Esophagus muscularis mucosa (tissue), 4 donors: Measurements from ENCODE around the gene SLC27A2. TPM values are rescaled to one million over a fixed set of nuclear protein-coding genes. Genes with fewer than 3 reads are reported as not detected.
"Not testable (repeated sequence)": the region's sequence is repeated elsewhere in the genome, so short reads cannot be mapped to it uniquely, and the experiment has no call there.

ENCODE experiments used
- DNase-seq: peaks from one replicate; pipeline ENCODE4 v3.0.0-alpha.2; 2017; ENCODE audit errors: extremely low spot score
- H3K27ac ChIP-seq, 4 donors: fragments of 200-600 bp; sonication (generic); replicated peaks in 1 of 4; 1 replicate in 3 of 4; 2 replicates in 1 of 4; pipeline ENCODE4 v1.5.1; 2016 to 2019; ENCODE audit warnings: mild to moderate bottlenecking in 1 of 4
- H3K27me3 ChIP-seq, 4 donors: fragments of 200-600 bp; sonication (generic); one replicate each; pipeline versions ENCODE4 v1.5.1 to v1.6.0; 2016 to 2019
- H3K36me3 ChIP-seq, 4 donors: fragments of 200-600 bp; sonication (generic); one replicate each; pipeline ENCODE4 v1.5.1; 2016 to 2019
- H3K4me1 ChIP-seq, 4 donors: fragments of 200-600 bp; sonication (generic); one replicate each; pipeline ENCODE4 v1.5.1; 2016 to 2019
- H3K4me3 ChIP-seq, 4 donors: fragments of 200-600 bp; sonication (generic); 1 replicate in 2 of 4; 2 replicates in 2 of 4; pipeline ENCODE4 v1.5.1; 2016 to 2019; ENCODE audit warnings: mild to moderate bottlenecking in 4 of 4, moderate library complexity in 1 of 4
- H3K9me3 ChIP-seq, 4 donors: fragments of 200-600 bp; sonication (generic); 1 replicate in 3 of 4; 2 replicates in 1 of 4; pipeline ENCODE4 v1.5.1; 2016 to 2019
- EP300 ChIP-seq: sonication (generic); formaldehyde crosslinking; IDR thresholded peaks from one replicate; pipeline ENCODE4 v1.6.1; 2017; ENCODE audit warnings: antibody characterized with exemption
- POLR2A ChIP-seq: fragments of 450-650 bp; IDR thresholded peaks from one replicate; pipeline ENCODE4 v1.6.1; 2017; ENCODE audit warnings: antibody characterized with exemption, moderate library complexity, mild to moderate bottlenecking, low read depth
- POLR2AphosphoS5 ChIP-seq, 2 donors: sonication (generic); formaldehyde crosslinking; IDR thresholded peaks; one replicate each; pipeline ENCODE4 v1.6.1; 2017; ENCODE audit warnings: antibody characterized with exemption in 2 of 2
- WGBS: methylation state at CpG from one replicate; pipeline ENCODE4 v1.1.5; 2018; 5-methylcytosine and 5-hydroxymethylcytosine counted together
- intact Hi-C: fragments of 100-400 bp; cut with DNase I; formaldehyde crosslinking; loops from one replicate; pipeline ENCODE4 v1.15.1; 2023
- total RNA-seq, 4 donors: library from RNA; depleted of rRNA; stranded (reverse); fragments of >200 nt; gene quantifications; one replicate each; pipeline versions ENCODE4 v1.1.0 to v1.2.1, GENCODE V29; 2016
- TF ChIP-seq, protein P1 (sequence below), 3 experiments: fragments of 200-600 bp in 2 of 3; fragments of 450-650 bp in 1 of 3; sonication (generic) in 2 of 3; IDR thresholded peaks; one replicate each; pipeline ENCODE4 v1.5.1; 2017 to 2019; ENCODE audit warnings: antibody characterized with exemption in 3 of 3, mild to moderate bottlenecking in 2 of 3, moderate library complexity in 1 of 3

Gene SLC27A2
- total RNA-seq, 4 donors from 2014 or later = 0.42 to 1.8 TPM; not detected in 2

DNA sequence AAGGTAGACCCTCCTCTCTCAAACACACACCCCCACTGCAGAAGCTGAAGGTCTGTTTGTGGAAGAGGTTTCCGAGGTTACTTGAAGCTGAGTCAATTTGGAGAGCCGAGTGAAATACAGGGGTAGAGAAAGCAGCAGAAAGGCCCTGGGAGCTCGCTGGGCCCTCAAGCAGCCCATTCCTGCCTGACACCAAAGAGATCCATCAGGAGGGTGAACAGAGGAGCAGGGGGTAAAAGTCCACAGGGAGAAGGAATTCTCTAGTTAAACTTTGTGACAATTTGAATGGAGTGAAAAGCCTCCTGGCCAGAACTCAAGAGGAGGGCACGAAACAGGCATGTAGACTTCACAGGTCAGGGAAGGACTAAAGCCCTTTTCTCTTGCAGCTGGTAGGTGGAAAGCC is 13.6 kb upstream of the SLC27A2 start:
- DNase-seq = no peak
- peaks cover 0 to 5% (median 0%) of the 10 kb centered on the region in 4 donors for H3K27me3 ChIP-seq
- H3K36me3 ChIP-seq = no peaks in the 10 kb centered on the region
- H3K4me1 ChIP-seq = no peaks in the 10 kb centered on the region
- 89% methylated on average over 4 of the region's 4 CpGs for WGBS
- intact Hi-C loops = no loop called here
- no peak overlapping the region for H3K4me3 ChIP-seq
- TF ChIP-seq EP300 = no peak
- TF ChIP-seq POLR2AphosphoS5 (IDR thresholded peaks at IDR 0.05) = no peak
- TF ChIP-seq, protein P1, sequence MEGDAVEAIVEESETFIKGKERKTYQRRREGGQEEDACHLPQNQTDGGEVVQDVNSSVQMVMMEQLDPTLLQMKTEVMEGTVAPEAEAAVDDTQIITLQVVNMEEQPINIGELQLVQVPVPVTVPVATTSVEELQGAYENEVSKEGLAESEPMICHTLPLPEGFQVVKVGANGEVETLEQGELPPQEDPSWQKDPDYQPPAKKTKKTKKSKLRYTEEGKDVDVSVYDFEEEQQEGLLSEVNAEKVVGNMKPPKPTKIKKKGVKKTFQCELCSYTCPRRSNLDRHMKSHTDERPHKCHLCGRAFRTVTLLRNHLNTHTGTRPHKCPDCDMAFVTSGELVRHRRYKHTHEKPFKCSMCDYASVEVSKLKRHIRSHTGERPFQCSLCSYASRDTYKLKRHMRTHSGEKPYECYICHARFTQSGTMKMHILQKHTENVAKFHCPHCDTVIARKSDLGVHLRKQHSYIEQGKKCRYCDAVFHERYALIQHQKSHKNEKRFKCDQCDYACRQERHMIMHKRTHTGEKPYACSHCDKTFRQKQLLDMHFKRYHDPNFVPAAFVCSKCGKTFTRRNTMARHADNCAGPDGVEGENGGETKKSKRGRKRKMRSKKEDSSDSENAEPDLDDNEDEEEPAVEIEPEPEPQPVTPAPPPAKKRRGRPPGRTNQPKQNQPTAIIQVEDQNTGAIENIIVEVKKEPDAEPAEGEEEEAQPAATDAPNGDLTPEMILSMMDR (IDR thresholded peaks at IDR 0.05) = no peak
- no peak for TF ChIP-seq POLR2A
- H3K9me3 ChIP-seq = no peaks in the 10 kb centered on the region
- H3K27ac ChIP-seq = no peak overlapping the region

DNA sequence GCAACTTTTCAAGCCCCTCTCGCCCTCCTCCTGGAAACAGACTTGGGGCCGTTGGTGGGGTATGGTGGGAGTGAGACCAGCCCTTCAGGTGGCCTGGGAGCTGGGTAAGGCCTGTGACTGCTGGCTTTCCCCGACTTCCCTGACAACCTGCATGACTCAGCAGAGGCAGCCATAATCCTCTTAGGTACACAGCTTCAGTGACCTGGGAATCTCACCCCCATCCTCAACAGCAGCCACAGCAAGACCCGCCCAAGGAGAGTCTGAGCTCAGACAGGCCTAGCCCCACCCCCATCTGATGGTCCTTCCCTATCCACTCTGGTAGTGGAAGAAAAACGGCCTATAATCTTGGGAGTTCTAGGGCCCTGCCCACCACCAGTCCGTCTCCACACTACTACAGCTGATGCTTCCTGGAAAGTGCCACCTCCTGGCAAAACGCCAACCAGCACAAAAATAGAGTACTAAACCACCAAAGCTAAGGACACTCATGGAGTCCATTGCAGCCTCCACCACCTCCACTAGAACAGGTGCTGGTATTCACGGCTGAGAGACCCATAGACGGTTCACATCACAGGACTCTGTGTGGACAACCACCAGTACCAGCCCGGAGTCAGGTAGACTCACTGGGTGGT is 13.1 kb upstream of the SLC27A2 start:
- peaks cover 0 to 5% (median 0%) of the 10 kb centered on the region in 4 donors for H3K27me3 ChIP-seq
- H3K27ac ChIP-seq = no peak overlapping the region
- intact Hi-C loops = no loop called here
- H3K4me3 ChIP-seq = no peak overlapping the region
- H3K36me3 ChIP-seq = no peaks in the 10 kb centered on the region
- no peak for TF ChIP-seq POLR2AphosphoS5 (IDR thresholded peaks at IDR 0.05)
- no peak for TF ChIP-seq POLR2A
- TF ChIP-seq, protein P1 (IDR thresholded peaks at IDR 0.05) = no peak
- TF ChIP-seq EP300 = no peak
- WGBS = 84% methylated on average over 9 of the region's 10 CpGs
- DNase-seq = no peak
- no peaks in the 10 kb centered on the region for H3K4me1 ChIP-seq
- no peaks in the 10 kb centered on the region for H3K9me3 ChIP-seq

DNA sequence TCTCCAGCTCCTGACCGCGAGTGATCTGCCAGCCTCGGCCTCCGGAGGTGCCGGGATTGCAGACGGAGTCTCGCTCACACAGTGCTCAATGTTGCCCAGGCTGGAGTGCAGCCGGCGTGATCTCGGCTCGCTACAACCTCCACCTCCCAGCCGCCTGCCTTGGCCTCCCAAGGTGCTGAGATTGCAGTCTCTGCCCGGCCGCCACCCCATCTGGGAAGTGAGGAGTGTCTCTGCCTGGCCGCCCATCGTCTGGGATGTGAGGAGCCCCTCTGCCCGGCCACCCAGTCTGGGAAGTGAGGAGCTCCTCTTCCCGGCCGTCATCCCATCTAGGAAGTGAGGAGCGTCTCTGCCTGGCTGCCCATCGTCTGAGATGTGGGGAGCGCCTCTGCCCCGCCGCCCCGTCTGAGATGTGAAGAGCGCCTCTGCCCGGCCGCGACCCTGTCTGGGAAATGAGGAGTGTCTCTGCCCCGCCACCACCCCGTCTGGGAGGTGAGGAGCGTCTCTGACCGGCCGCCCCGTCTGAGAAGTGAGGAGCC is 9.6 kb upstream of the SLC27A2 start:
- H3K4me1 ChIP-seq = not testable (repeated sequence)
- WGBS = 96% methylated on average over 14 of the region's 35 CpGs

DNA sequence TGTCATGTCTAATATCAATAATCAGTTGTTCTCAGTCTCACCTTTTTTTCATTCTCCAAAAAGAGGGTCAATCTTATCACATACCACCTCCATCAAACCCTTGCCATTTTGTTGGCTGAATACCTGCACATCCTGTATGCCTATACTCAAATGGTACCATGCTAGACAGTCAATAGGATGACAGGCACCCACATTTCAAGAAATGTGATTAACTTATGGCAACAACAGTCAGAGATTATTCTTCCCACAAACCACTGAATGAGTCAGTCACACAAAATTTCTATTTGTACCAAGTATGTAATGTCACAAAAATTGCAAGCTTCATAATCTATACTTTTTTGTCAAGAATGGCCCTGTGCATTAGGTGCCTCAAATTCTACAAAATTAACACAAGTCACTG is 5.1 kb upstream of the SLC27A2 start:
- H3K9me3 ChIP-seq = no peaks in the 10 kb centered on the region
- no peak for TF ChIP-seq EP300
- no peak for TF ChIP-seq POLR2AphosphoS5 (IDR thresholded peaks at IDR 0.05)
- no peak for TF ChIP-seq POLR2A
- DNase-seq = no peak

More for the DNA sequence above, 9.6 kb upstream of the SLC27A2 start:
- H3K4me3 ChIP-seq, H3K36me3 ChIP-seq, DNase-seq, H3K9me3 ChIP-seq, intact Hi-C loops, H3K27ac ChIP-seq, H3K27me3 ChIP-seq: not testable (repeated sequence)

DNA sequence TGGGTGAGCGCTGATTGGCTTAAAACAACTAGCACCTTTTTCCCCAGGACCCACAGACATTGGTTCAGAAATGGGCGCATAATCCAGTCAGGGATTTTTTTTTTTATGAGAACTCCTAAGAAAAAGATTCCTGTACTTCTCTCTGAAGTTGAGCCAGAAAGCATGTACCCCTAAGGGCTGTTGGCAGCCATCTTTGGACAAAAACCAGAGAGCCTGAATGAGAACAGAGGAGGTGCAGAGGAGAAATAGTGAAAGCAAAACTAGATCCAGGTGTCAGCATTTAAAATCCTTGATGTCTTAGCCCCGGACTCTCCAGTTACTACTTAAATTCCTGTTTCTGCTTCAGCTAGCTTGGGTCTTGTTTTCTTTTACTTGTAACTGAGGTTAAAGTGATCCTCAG is 1.9 kb upstream of the SLC27A2 start:
- Histone ChIP-seq H3K36me3 (no peaks in the 10 kb centered on the region), H3K27ac (no peak overlapping the region), H3K4me1 (peaks cover 11 to 16% (median 12%) of the 10 kb centered on the region in 4 donors), H3K4me3 (no peak overlapping the region), H3K9me3 (no peaks in the 10 kb centered on the region), H3K27me3 (peaks cover 0 to 50% (median 9%) of the 10 kb centered on the region in 4 donors)
- TF ChIP-seq, protein P1 (IDR thresholded peaks at IDR 0.05) = no peak
- TF ChIP-seq POLR2AphosphoS5 (IDR thresholded peaks at IDR 0.05) (no peak), POLR2A (no peak), EP300 (no peak)
- intact Hi-C loops = no loop called here
- no peak for DNase-seq
- WGBS = 92% methylated on average over 3 of the region's 3 CpGs

More for the DNA sequence above, 5.1 kb upstream of the SLC27A2 start:
- H3K4me1 ChIP-seq = peaks cover under 1 to 4% (median 2%) of the 10 kb centered on the region in 4 donors
- peaks cover 0 to 24% (median 2%) of the 10 kb centered on the region in 4 donors for H3K27me3 ChIP-seq
- H3K4me3 ChIP-seq = no peak overlapping the region
- H3K27ac ChIP-seq = no peak overlapping the region
- H3K36me3 ChIP-seq = no peaks in the 10 kb centered on the region
- intact Hi-C loops = no loop called here

DNA sequence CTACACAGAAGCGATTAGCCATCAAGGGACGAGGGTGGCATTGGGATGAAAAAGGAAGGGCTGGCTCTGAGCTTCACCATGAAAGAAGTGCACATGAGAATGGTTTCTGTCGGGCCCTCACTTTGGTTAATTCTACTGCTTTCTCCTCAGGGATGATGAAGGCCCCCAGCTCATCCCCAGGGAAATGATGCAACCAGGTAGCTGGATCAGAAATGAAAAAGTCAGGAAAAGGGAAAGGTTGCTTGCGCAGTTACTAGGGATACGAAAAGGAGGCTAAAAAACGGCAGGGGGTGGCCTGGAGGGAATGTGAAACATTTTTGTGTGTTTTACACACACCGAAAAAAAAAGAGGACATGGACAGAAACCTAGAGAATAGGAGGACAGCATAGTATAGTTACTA is 1.4 kb upstream of the SLC27A2 start:
- H3K9me3 ChIP-seq = no peaks in the 10 kb centered on the region
- H3K27ac ChIP-seq = no peak overlapping the region
- no peak overlapping the region for H3K4me3 ChIP-seq
- intact Hi-C loops = no loop called here
- 78% methylated on average over 7 of the region's 7 CpGs for WGBS
- no peak for DNase-seq
- peaks cover 0 to 50% (median 9%) of the 10 kb centered on the region in 4 donors for H3K27me3 ChIP-seq
- H3K36me3 ChIP-seq = no peaks in the 10 kb centered on the region
- TF ChIP-seq POLR2A (no peak), POLR2AphosphoS5 (IDR thresholded peaks at IDR 0.05) (no peak), EP300 (no peak)
- TF ChIP-seq, protein P1 (IDR thresholded peaks at IDR 0.05) = no peak
- H3K4me1 ChIP-seq = peaks cover 11 to 16% (median 12%) of the 10 kb centered on the region in 4 donors
